Glutamatergic neuron (in vitro differentiated cells): ENCODE data around the gene TRPV4. TPM values are rescaled to one million over a fixed set of nuclear protein-coding genes. Genes with fewer than 3 reads are reported as not detected.
"Not testable (repeated sequence)": the region's sequence is repeated elsewhere in the genome, so short reads cannot be mapped to it uniquely, and the experiment has no call there.

ENCODE experiments used
- DNase-seq: peaks from one replicate; pipeline ENCODE4 v3.0.0; 2022
- H3K27ac Mint-ChIP-seq: one replicate; pipeline ENCODE4 v1.8.0; 2020; ENCODE audit warnings: mild to moderate bottlenecking, mixed read lengths, inconsistent platforms; ENCODE audit not compliant: unreplicated experiment
- H3K27me3 Mint-ChIP-seq: one replicate; pipeline ENCODE4 v1.8.0; 2020; ENCODE audit warnings: mild to moderate bottlenecking, moderate library complexity, mixed read lengths, inconsistent platforms; ENCODE audit not compliant: unreplicated experiment
- H3K36me3 Mint-ChIP-seq: one replicate; pipeline ENCODE4 v1.8.0; 2020; ENCODE audit warnings: mild to moderate bottlenecking, mixed read lengths, inconsistent platforms; ENCODE audit not compliant: unreplicated experiment
- H3K4me1 Mint-ChIP-seq: one replicate; pipeline ENCODE4 v1.8.0; 2020; ENCODE audit warnings: mild to moderate bottlenecking, low read depth, mixed read lengths, inconsistent platforms; ENCODE audit not compliant: unreplicated experiment
- H3K4me3 Mint-ChIP-seq: one replicate; pipeline ENCODE4 v1.8.0; 2020; ENCODE audit warnings: mild to moderate bottlenecking, mixed read lengths, inconsistent platforms; ENCODE audit not compliant: unreplicated experiment
- H3K9me3 Mint-ChIP-seq: one replicate; pipeline ENCODE4 v1.8.0; 2020; ENCODE audit warnings: mild to moderate bottlenecking, moderate library complexity, mixed read lengths, inconsistent platforms; ENCODE audit not compliant: unreplicated experiment
- total RNA-seq: library from RNA; stranded (reverse); fragmentation: NEBNext Ultra II Directional; extraction: Animal tissue kit (Norgen Biotek cat#: 25700); gene quantifications from one replicate; pipeline ENCODE4 v1.2.1, GENCODE V29; 2021; ENCODE audit not compliant: unreplicated experiment
- TF ChIP-seq, protein P1 (sequence below): fragments of 200-600 bp; sonication (generic); IDR thresholded peaks from one replicate; pipeline ENCODE4 v1.5.0; 2021; ENCODE audit not compliant: partially characterized antibody, unreplicated experiment

Gene TRPV4
- total RNA-seq, 1 donor from 2014 or later, result 0.17 TPM

DNA sequence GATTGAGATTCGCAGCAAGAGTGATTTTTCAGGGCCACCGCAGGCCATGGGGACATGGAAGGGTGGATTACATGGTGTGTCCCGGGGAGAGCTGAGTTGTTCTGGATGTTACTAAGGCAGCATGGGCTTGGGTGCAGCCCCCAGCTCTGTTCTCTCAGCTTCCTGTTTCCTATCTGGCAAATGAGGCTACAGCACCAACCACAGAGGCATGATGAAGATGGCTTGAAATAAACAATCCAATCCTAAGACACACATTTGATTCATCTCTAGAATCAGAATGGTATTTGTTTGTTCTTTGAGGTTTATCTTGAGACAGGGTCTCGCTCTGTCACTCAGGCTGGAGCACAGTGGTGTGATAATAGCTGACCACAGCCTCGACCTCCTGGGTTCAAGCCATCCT is 25.6 kb upstream of the TRPV4 start:
- no peak overlapping the region for H3K27ac Mint-ChIP-seq
- TF ChIP-seq, protein P1, sequence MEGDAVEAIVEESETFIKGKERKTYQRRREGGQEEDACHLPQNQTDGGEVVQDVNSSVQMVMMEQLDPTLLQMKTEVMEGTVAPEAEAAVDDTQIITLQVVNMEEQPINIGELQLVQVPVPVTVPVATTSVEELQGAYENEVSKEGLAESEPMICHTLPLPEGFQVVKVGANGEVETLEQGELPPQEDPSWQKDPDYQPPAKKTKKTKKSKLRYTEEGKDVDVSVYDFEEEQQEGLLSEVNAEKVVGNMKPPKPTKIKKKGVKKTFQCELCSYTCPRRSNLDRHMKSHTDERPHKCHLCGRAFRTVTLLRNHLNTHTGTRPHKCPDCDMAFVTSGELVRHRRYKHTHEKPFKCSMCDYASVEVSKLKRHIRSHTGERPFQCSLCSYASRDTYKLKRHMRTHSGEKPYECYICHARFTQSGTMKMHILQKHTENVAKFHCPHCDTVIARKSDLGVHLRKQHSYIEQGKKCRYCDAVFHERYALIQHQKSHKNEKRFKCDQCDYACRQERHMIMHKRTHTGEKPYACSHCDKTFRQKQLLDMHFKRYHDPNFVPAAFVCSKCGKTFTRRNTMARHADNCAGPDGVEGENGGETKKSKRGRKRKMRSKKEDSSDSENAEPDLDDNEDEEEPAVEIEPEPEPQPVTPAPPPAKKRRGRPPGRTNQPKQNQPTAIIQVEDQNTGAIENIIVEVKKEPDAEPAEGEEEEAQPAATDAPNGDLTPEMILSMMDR, result no peak

DNA sequence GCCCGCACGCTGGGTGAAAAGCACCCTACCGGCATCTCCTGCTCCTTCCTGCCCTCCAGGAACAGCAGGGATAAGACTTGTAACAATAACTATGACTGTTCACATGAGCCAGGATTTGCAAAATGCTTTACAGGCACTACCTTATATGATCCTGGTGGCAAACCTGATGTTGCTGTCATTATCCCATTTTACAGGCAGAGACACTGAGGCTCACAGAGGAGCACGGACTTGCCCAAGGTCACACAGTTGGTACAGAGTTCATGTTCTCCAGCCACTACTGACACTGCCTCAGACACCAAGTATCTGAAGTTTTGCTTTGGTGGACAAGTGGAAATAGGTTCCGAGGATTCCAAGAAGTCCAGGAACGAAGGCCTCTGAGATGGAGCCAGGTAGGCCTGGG is 24.5 kb upstream of the TRPV4 start:
- Mint-ChIP-seq H3K4me3 (no peak overlapping the region), H3K9me3 (peaks cover 2% of the 10 kb centered on the region), H3K4me1 (no peaks in the 10 kb centered on the region), H3K27me3 (peaks cover 2% of the 10 kb centered on the region), H3K27ac (no peak overlapping the region), H3K36me3 (no peaks in the 10 kb centered on the region)
- DNase-seq, result no peak
- TF ChIP-seq, protein P1, result no peak

More for the DNA sequence above, 25.6 kb upstream of the TRPV4 start:
- H3K27me3 Mint-ChIP-seq, result peaks cover 2% of the 10 kb centered on the region
- H3K4me1 Mint-ChIP-seq, result peaks cover under 1% of the 10 kb centered on the region
- H3K36me3 Mint-ChIP-seq, result no peaks in the 10 kb centered on the region
- H3K9me3 Mint-ChIP-seq, result peaks cover 2% of the 10 kb centered on the region
- DNase-seq, result no peak
- H3K4me3 Mint-ChIP-seq, result no peak overlapping the region

DNA sequence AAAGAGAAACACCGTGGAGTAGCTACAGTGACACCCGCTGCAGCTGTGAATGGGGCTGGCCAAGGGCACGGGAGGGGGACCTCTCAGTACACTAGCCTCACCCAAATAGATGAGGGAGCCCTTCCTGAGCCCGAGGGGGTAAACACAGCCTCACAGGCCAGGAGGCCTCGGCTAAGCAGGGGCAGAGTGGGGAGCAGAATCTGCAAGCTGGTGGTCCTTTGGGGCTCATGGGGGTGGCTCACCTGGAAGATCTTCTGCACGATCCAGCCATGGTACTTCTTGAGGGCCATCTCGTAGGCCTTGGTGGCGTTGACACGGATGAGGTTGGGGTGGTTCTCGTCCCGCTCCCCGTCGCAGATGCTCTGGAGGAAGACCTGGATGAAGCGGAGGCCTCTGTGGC is 22.2 kb upstream of the TRPV4 start:
- H3K27ac Mint-ChIP-seq, result no peak overlapping the region
- H3K4me1 Mint-ChIP-seq, result no peaks in the 10 kb centered on the region
- H3K36me3 Mint-ChIP-seq, result no peaks in the 10 kb centered on the region
- TF ChIP-seq, protein P1, result no peak
- DNase-seq, result no peak
- H3K4me3 Mint-ChIP-seq, result no peak overlapping the region
- H3K27me3 Mint-ChIP-seq, result peaks cover 2% of the 10 kb centered on the region
- peaks cover 2% of the 10 kb centered on the region for H3K9me3 Mint-ChIP-seq

DNA sequence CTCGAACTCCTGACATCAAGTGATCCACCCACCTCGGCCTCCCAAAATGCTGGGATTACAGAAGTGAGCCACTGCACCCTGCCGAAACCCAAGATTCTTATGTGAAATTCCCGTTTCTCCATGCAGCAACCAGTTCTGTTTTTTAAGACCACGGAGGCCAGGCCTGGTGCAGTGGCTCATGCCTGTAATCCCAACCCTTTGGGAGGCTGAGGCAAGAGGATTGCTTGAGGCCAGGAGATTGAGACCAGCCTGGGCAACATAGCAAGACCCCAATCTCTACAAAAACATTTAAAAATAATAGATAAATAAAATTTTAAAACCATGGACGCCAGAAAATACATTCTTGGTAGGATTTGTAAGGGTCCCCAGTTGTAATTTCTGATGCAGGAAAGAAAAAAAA is 17.3 kb upstream of the TRPV4 start:
- not testable (repeated sequence) for DNase-seq, H3K36me3 Mint-ChIP-seq, H3K4me1 Mint-ChIP-seq, H3K9me3 Mint-ChIP-seq, H3K4me3 Mint-ChIP-seq, H3K27me3 Mint-ChIP-seq, H3K27ac Mint-ChIP-seq

DNA sequence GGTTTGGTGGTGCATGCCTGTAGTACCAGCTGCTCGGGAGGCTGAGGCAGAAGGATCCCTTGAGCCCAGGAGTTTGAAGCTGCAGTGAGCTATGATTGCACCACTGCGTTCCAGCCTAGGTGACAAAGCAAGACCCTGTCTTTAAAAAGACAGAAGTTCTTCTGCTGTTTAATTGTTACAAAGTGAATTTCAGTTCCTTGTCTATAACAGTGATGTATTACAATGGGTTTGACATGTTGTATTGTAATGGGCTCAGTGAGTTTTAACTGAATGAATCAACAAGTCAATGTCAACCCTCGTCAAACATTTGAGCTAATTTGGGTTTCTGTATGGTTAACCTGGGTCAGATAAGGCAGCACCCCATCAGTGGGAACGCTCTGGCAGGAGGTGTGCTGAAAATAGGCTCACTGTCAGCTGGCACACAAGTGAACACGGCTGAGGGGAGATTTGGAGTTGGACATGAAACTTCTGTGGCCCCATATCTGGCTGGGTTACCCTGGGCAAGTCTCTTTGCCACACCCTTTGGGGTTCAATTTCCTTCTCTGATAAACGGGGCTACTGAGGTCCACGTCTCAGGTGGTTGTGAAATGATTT is 14.0 kb upstream of the TRPV4 start:
- DNase-seq, result no peak
- Mint-ChIP-seq H3K36me3 (no peaks in the 10 kb centered on the region), H3K4me1 (no peaks in the 10 kb centered on the region), H3K27ac (no peak overlapping the region), H3K4me3 (no peak overlapping the region), H3K9me3 (no peaks in the 10 kb centered on the region), H3K27me3 (peaks cover 3% of the 10 kb centered on the region)
- TF ChIP-seq, protein P1, result no peak

DNA sequence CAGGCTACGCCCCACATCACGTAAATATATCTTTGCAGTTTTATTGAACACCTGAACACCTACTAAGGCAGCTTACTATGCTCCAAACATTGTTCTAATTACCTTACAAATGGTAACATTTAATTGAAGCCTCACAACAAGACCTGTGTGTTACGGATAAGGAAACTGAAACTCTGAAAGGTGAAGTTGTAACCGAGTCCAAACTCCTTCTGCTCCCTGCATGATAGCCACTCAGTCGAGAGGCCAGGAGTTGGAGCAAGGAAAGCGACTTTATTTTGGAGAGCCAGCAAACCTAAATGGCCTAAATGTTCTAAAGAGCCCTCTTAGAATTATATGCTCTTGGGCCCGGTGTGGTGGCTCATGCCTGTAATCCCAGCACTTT is 12.6 kb upstream of the TRPV4 start:
- peaks cover 4% of the 10 kb centered on the region for H3K9me3 Mint-ChIP-seq

More for the DNA sequence above, 12.6 kb upstream of the TRPV4 start:
- Mint-ChIP-seq H3K27ac (no peak overlapping the region), H3K4me3 (no peak overlapping the region), H3K36me3 (no peaks in the 10 kb centered on the region), H3K27me3 (peaks cover 3% of the 10 kb centered on the region), H3K4me1 (no peaks in the 10 kb centered on the region)
- DNase-seq, result no peak
- TF ChIP-seq, protein P1, result no peak
